WTC11 (cell line): Measurements from ENCODE around the gene ARSB. TPM values are rescaled to one million over a fixed set of nuclear protein-coding genes. Genes with fewer than 3 reads are reported as not detected.

Experiments
- ATAC-seq: fragments of 200-7000 bp; cut with Tn5 transposase; 2 replicates; pipeline ENCODE4 v1.10.0; 2021; ENCODE audit warnings: mild to moderate bottlenecking, moderate library complexity
- CTCF ChIA-PET: fragments of 300-600 bp; sonication (Branson Sonifier 250); formaldehyde crosslinking; loops from one replicate; lab custom pipeline; 2021; ENCODE audit warnings: antibody characterized with exemption; lab: Charles Lee
- POLR2A ChIA-PET: fragments of 350-600 bp; sonication (Branson Sonifier 250); formaldehyde crosslinking; loops from one replicate; lab custom pipeline; 2021; ENCODE audit warnings: antibody characterized with exemption; lab: Charles Lee
- DNase-seq: peaks from one replicate; pipeline ENCODE4 v3.0.0; 2021; ENCODE audit warnings: low spot score
- H3K27ac Mint-ChIP-seq: 2 replicates; pipeline ENCODE4 v1.8.0; 2021; ENCODE audit warnings: mixed read lengths
- H3K27me3 Mint-ChIP-seq: 2 replicates; pipeline ENCODE4 v1.8.0; 2021; ENCODE audit warnings: low read depth, mild to moderate bottlenecking, moderate library complexity, mixed read lengths
- H3K36me3 Mint-ChIP-seq: 2 replicates; pipeline ENCODE4 v1.8.0; 2021; ENCODE audit warnings: mixed read lengths
- H3K4me1 Mint-ChIP-seq: 2 replicates; pipeline ENCODE4 v1.8.0; 2022; ENCODE audit warnings: mixed read lengths
- H3K4me3 Mint-ChIP-seq: 2 replicates; pipeline ENCODE4 v1.8.0; 2021; ENCODE audit warnings: mild to moderate bottlenecking, moderate library complexity, mixed read lengths
- H3K9me3 Mint-ChIP-seq: 2 replicates; pipeline ENCODE4 v1.8.0; 2021; ENCODE audit warnings: mixed read lengths
- FOXK1 ChIP-seq: sonication (generic); formaldehyde crosslinking; IDR thresholded peaks from 2 replicates; pipeline ENCODE4 v1.8.0; 2022; ENCODE audit warnings: mild to moderate bottlenecking, moderate library complexity, missing genetic modification reagents
- HMGA2 ChIP-seq: fragments of 250-450 bp; sonication (Bioruptor Pico); IDR thresholded peaks from 2 replicates; pipeline ENCODE4 v1.4.0; 2021; ENCODE audit warnings: mild to moderate bottlenecking, moderate library complexity
- KAT7 ChIP-seq: sonication (generic); formaldehyde crosslinking; IDR thresholded peaks from 2 replicates; pipeline ENCODE4 v1.8.1; 2023; ENCODE audit warnings: missing genetic modification reagents, mild to moderate bottlenecking, borderline replicate concordance
- NFATC4 ChIP-seq: fragments of 250-450 bp; sonication (Bioruptor Pico); IDR thresholded peaks from 2 replicates; pipeline ENCODE4 v1.9.0; 2021; ENCODE audit warnings: mild to moderate bottlenecking
- NR2C2 ChIP-seq: sonication (generic); formaldehyde crosslinking; IDR thresholded peaks from 2 replicates; pipeline ENCODE4 v1.8.0; 2022; ENCODE audit warnings: mild to moderate bottlenecking, missing genetic modification reagents
- OVOL2 ChIP-seq: fragments of 250-450 bp; sonication (Bioruptor Pico); IDR thresholded peaks from 2 replicates; pipeline ENCODE4 v1.9.0; 2021; ENCODE audit warnings: mild to moderate bottlenecking, borderline replicate concordance
- SMAD4 ChIP-seq: sonication (generic); formaldehyde crosslinking; IDR thresholded peaks from 2 replicates; pipeline ENCODE4 v1.8.0; 2022; ENCODE audit warnings: mild to moderate bottlenecking, missing genetic modification reagents
- ZBTB21 ChIP-seq: sonication (generic); formaldehyde crosslinking; IDR thresholded peaks from 2 replicates; pipeline ENCODE4 v1.8.1; 2023; ENCODE audit warnings: mild to moderate bottlenecking, missing genetic modification reagents, borderline replicate concordance
- ZNF138 ChIP-seq: sonication (generic); formaldehyde crosslinking; conservative IDR thresholded peaks from 2 replicates; pipeline ENCODE4 v1.8.1; 2022; ENCODE audit warnings: mild to moderate bottlenecking, moderate library complexity, missing genetic modification reagents
- ZNF219 ChIP-seq: sonication (generic); formaldehyde crosslinking; IDR thresholded peaks from 2 replicates; pipeline ENCODE4 v1.8.0; 2023; ENCODE audit warnings: missing genetic modification reagents, mild to moderate bottlenecking, borderline replicate concordance
- ZNF396 ChIP-seq: fragments of 250-450 bp; sonication (Bioruptor Pico); IDR thresholded peaks from 2 replicates; pipeline ENCODE4 v1.8.0; 2021; ENCODE audit warnings: mild to moderate bottlenecking, moderate library complexity, borderline replicate concordance
- ZNF423 ChIP-seq: fragments of 250-450 bp; sonication (Bioruptor Pico); IDR thresholded peaks from 2 replicates; pipeline ENCODE4 v2.1.2; 2022; ENCODE audit warnings: mild to moderate bottlenecking, moderate library complexity
- total RNA-seq: library from RNA; stranded (reverse); gene quantifications from 3 replicates; pipeline ENCODE4 v1.2.3, GENCODE V29; 2021
- TF ChIP-seq, protein P1 (sequence below): fragments of 250-450 bp; sonication (Bioruptor Pico); IDR thresholded peaks from 2 replicates; pipeline ENCODE4 v1.9.0; 2021; ENCODE audit warnings: mild to moderate bottlenecking, borderline replicate concordance
- TF ChIP-seq, protein P2 (sequence below): sonication (generic); formaldehyde crosslinking; IDR thresholded peaks from 2 replicates; pipeline ENCODE4 v1.8.0; 2022; ENCODE audit warnings: mild to moderate bottlenecking, missing genetic modification reagents
- TF ChIP-seq, protein P3 (sequence below): sonication (generic); formaldehyde crosslinking; IDR thresholded peaks from 2 replicates; pipeline ENCODE4 v1.8.1; 2022; ENCODE audit warnings: low read depth, mild to moderate bottlenecking, moderate library complexity, missing genetic modification reagents, borderline replicate concordance
- TF ChIP-seq, protein P4 (sequence below): sonication (generic); formaldehyde crosslinking; conservative IDR thresholded peaks from 2 replicates; pipeline ENCODE4 v1.8.1; 2022; ENCODE audit warnings: mild to moderate bottlenecking, missing genetic modification reagents
- TF ChIP-seq, protein P5 (sequence below): fragments of 250-450 bp; sonication (Bioruptor Pico); IDR thresholded peaks from 2 replicates; pipeline ENCODE4 v1.9.0; 2021; ENCODE audit warnings: mild to moderate bottlenecking
- TF ChIP-seq, protein P6 (sequence below): fragments of 250-450 bp; sonication (Bioruptor Pico); IDR thresholded peaks from 2 replicates; pipeline ENCODE4 v1.8.0; 2021; ENCODE audit warnings: mild to moderate bottlenecking

The ARSB gene
- total RNA-seq, 1 experiment from 2014 or later = 9.7 TPM

DNA sequence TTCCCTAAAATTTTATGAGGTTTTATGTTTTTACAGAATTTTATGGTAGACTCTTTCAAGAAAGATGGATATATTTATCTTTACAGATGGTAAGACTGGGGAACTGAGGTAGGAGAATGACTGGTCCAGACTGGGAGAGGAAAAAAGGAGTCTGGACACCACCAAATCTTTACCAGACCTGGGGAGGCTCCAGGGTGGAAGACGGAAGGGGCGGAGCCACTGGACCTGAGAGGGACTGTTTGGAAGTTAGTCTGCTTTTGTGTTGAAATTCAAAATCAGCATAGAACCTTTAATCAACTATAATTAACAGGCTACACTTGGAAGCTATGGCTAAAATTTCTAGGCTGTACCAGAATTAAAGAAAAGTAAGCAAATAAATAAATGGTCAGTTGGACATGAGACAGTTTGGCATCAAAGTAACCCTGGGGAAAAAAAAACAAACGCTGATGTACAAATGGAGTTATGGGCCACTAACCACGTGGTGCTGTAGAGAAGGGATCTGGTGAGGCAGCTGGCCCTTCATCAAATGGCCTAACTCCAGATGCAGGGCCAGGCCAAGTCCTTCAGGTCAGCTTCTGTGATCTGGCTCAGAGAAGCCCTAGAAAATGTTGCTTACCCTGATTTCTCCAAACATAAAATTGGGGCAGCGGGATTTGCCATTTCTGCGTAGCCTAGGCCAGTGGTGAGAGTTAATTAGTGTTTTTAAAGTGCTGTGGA, 155.1 kb downstream of the ARSB start:
- H3K36me3 Mint-ChIP-seq = peaks cover 4% of the 10 kb centered on the region
- ChIA-PET POLR2A (no interaction called here), CTCF (no interaction called here)
- H3K27me3 Mint-ChIP-seq = no peaks in the 10 kb centered on the region
- TF ChIP-seq FOXK1 (CRISPR knock-in tag) (no peak), SMAD4 (CRISPR knock-in tag) (no peak), NFATC4 (CRISPR knock-in tag) (no peak), ZNF396 (CRISPR knock-in tag) (no peak), ZBTB21 (no peak), HMGA2 (CRISPR knock-in tag) (no peak), NR2C2 (no peak), ZNF219 (CRISPR knock-in tag) (no peak), KAT7 (no peak), OVOL2 (CRISPR knock-in tag) (no peak), ZNF138 (CRISPR knock-in tag) (no peak), ZNF423 (CRISPR knock-in tag) (no peak)
- TF ChIP-seq, protein P1, sequence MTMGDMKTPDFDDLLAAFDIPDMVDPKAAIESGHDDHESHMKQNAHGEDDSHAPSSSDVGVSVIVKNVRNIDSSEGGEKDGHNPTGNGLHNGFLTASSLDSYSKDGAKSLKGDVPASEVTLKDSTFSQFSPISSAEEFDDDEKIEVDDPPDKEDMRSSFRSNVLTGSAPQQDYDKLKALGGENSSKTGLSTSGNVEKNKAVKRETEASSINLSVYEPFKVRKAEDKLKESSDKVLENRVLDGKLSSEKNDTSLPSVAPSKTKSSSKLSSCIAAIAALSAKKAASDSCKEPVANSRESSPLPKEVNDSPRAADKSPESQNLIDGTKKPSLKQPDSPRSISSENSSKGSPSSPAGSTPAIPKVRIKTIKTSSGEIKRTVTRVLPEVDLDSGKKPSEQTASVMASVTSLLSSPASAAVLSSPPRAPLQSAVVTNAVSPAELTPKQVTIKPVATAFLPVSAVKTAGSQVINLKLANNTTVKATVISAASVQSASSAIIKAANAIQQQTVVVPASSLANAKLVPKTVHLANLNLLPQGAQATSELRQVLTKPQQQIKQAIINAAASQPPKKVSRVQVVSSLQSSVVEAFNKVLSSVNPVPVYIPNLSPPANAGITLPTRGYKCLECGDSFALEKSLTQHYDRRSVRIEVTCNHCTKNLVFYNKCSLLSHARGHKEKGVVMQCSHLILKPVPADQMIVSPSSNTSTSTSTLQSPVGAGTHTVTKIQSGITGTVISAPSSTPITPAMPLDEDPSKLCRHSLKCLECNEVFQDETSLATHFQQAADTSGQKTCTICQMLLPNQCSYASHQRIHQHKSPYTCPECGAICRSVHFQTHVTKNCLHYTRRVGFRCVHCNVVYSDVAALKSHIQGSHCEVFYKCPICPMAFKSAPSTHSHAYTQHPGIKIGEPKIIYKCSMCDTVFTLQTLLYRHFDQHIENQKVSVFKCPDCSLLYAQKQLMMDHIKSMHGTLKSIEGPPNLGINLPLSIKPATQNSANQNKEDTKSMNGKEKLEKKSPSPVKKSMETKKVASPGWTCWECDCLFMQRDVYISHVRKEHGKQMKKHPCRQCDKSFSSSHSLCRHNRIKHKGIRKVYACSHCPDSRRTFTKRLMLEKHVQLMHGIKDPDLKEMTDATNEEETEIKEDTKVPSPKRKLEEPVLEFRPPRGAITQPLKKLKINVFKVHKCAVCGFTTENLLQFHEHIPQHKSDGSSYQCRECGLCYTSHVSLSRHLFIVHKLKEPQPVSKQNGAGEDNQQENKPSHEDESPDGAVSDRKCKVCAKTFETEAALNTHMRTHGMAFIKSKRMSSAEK = no peak
- TF ChIP-seq, protein P2, sequence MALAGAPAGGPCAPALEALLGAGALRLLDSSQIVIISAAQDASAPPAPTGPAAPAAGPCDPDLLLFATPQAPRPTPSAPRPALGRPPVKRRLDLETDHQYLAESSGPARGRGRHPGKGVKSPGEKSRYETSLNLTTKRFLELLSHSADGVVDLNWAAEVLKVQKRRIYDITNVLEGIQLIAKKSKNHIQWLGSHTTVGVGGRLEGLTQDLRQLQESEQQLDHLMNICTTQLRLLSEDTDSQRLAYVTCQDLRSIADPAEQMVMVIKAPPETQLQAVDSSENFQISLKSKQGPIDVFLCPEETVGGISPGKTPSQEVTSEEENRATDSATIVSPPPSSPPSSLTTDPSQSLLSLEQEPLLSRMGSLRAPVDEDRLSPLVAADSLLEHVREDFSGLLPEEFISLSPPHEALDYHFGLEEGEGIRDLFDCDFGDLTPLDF (CRISPR knock-in tag) = no peak
- TF ChIP-seq, protein P3, sequence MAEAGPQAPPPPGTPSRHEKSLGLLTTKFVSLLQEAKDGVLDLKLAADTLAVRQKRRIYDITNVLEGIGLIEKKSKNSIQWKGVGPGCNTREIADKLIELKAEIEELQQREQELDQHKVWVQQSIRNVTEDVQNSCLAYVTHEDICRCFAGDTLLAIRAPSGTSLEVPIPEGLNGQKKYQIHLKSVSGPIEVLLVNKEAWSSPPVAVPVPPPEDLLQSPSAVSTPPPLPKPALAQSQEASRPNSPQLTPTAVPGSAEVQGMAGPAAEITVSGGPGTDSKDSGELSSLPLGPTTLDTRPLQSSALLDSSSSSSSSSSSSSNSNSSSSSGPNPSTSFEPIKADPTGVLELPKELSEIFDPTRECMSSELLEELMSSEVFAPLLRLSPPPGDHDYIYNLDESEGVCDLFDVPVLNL (CRISPR knock-in tag) = no peak
- TF ChIP-seq, protein P4, sequence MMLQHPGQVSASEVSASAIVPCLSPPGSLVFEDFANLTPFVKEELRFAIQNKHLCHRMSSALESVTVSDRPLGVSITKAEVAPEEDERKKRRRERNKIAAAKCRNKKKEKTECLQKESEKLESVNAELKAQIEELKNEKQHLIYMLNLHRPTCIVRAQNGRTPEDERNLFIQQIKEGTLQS = no peak
- TF ChIP-seq, protein P5, sequence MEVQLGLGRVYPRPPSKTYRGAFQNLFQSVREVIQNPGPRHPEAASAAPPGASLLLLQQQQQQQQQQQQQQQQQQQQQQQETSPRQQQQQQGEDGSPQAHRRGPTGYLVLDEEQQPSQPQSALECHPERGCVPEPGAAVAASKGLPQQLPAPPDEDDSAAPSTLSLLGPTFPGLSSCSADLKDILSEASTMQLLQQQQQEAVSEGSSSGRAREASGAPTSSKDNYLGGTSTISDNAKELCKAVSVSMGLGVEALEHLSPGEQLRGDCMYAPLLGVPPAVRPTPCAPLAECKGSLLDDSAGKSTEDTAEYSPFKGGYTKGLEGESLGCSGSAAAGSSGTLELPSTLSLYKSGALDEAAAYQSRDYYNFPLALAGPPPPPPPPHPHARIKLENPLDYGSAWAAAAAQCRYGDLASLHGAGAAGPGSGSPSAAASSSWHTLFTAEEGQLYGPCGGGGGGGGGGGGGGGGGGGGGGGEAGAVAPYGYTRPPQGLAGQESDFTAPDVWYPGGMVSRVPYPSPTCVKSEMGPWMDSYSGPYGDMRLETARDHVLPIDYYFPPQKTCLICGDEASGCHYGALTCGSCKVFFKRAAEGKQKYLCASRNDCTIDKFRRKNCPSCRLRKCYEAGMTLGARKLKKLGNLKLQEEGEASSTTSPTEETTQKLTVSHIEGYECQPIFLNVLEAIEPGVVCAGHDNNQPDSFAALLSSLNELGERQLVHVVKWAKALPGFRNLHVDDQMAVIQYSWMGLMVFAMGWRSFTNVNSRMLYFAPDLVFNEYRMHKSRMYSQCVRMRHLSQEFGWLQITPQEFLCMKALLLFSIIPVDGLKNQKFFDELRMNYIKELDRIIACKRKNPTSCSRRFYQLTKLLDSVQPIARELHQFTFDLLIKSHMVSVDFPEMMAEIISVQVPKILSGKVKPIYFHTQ = no peak
- TF ChIP-seq, protein P6, sequence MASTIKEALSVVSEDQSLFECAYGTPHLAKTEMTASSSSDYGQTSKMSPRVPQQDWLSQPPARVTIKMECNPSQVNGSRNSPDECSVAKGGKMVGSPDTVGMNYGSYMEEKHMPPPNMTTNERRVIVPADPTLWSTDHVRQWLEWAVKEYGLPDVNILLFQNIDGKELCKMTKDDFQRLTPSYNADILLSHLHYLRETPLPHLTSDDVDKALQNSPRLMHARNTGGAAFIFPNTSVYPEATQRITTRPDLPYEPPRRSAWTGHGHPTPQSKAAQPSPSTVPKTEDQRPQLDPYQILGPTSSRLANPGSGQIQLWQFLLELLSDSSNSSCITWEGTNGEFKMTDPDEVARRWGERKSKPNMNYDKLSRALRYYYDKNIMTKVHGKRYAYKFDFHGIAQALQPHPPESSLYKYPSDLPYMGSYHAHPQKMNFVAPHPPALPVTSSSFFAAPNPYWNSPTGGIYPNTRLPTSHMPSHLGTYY (CRISPR knock-in tag) = no peak
- ATAC-seq (no peak), DNase-seq (no peak)
- peaks cover 7% of the 10 kb centered on the region for H3K9me3 Mint-ChIP-seq
- peaks cover 4% of the 10 kb centered on the region for H3K4me1 Mint-ChIP-seq
- H3K27ac Mint-ChIP-seq = no peak overlapping the region
- H3K4me3 Mint-ChIP-seq = no peak overlapping the region
